Endothelial cell (in vitro differentiated cells): ENCODE measurements around the gene SCN1A. TPM values are rescaled to one million over a fixed set of nuclear protein-coding genes. Genes with fewer than 3 reads are reported as not detected.

ENCODE experiments used
- DNase-seq: peaks from one replicate; pipeline ENCODE4 v3.0.0; 2021; ENCODE audit warnings: low spot score
- H3K27ac Mint-ChIP-seq: one replicate; pipeline ENCODE4 v1.8.0; 2021; ENCODE audit warnings: mixed read lengths, inconsistent platforms; ENCODE audit not compliant: unreplicated experiment
- H3K27me3 Mint-ChIP-seq: one replicate; pipeline ENCODE4 v1.8.0; 2021; ENCODE audit warnings: mild to moderate bottlenecking, moderate library complexity, mixed read lengths, inconsistent platforms; ENCODE audit not compliant: unreplicated experiment
- H3K36me3 Mint-ChIP-seq: one replicate; pipeline ENCODE4 v1.8.0; 2021; ENCODE audit warnings: mild to moderate bottlenecking, low read depth, mixed read lengths, inconsistent platforms; ENCODE audit not compliant: unreplicated experiment
- H3K4me1 Mint-ChIP-seq: one replicate; pipeline ENCODE4 v1.8.0; 2021; ENCODE audit warnings: mild to moderate bottlenecking, mixed read lengths, inconsistent platforms; ENCODE audit not compliant: unreplicated experiment
- H3K4me3 Mint-ChIP-seq: one replicate; pipeline ENCODE4 v1.8.0; 2021; ENCODE audit warnings: mild to moderate bottlenecking, mixed read lengths, inconsistent platforms; ENCODE audit not compliant: unreplicated experiment
- H3K9me3 Mint-ChIP-seq: one replicate; pipeline ENCODE4 v1.8.0; 2021; ENCODE audit warnings: mixed read lengths, inconsistent platforms; ENCODE audit not compliant: unreplicated experiment
- total RNA-seq: library from RNA; stranded (reverse); fragmentation: NEBNext Ultra II Directional; extraction: Animal tissue kit (Norgen Biotek cat#: 25700); gene quantifications from one replicate; pipeline ENCODE4 v1.2.1, GENCODE V29; 2021; ENCODE audit not compliant: unreplicated experiment
- TF ChIP-seq, protein P1 (sequence below): fragments of 200-600 bp; sonication (generic); IDR thresholded peaks from one replicate; pipeline ENCODE4 v1.5.0; 2021; ENCODE audit warnings: antibody characterized with exemption; ENCODE audit not compliant: unreplicated experiment

Gene SCN1A
- total RNA-seq, 1 donor from 2014 or later, result 0.33 TPM

GRCh38 chr2:166042768-166043390, 84.9 kb downstream of the SCN1A start:
- no peak for DNase-seq
- TF ChIP-seq, protein P1, sequence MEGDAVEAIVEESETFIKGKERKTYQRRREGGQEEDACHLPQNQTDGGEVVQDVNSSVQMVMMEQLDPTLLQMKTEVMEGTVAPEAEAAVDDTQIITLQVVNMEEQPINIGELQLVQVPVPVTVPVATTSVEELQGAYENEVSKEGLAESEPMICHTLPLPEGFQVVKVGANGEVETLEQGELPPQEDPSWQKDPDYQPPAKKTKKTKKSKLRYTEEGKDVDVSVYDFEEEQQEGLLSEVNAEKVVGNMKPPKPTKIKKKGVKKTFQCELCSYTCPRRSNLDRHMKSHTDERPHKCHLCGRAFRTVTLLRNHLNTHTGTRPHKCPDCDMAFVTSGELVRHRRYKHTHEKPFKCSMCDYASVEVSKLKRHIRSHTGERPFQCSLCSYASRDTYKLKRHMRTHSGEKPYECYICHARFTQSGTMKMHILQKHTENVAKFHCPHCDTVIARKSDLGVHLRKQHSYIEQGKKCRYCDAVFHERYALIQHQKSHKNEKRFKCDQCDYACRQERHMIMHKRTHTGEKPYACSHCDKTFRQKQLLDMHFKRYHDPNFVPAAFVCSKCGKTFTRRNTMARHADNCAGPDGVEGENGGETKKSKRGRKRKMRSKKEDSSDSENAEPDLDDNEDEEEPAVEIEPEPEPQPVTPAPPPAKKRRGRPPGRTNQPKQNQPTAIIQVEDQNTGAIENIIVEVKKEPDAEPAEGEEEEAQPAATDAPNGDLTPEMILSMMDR, result no peak
- H3K4me1 Mint-ChIP-seq, result peaks cover 6% of the 10 kb centered on the region
- no peaks in the 10 kb centered on the region for H3K36me3 Mint-ChIP-seq
- no peaks in the 10 kb centered on the region for H3K9me3 Mint-ChIP-seq
- H3K4me3 Mint-ChIP-seq, result no peak overlapping the region
- no peaks in the 10 kb centered on the region for H3K27me3 Mint-ChIP-seq
- H3K27ac Mint-ChIP-seq, result no peak overlapping the region

GRCh38 chr2:166042356-166042755, 85.5 kb downstream of the SCN1A start:
- DNase-seq, result no peak
- TF ChIP-seq, protein P1, result no peak

GRCh38 chr2:166041613-166042012, 86.2 kb downstream of the SCN1A start:
- Mint-ChIP-seq H3K4me1 (peaks cover 6% of the 10 kb centered on the region), H3K4me3 (no peak overlapping the region), H3K9me3 (no peaks in the 10 kb centered on the region), H3K36me3 (no peaks in the 10 kb centered on the region), H3K27me3 (no peaks in the 10 kb centered on the region), H3K27ac (no peak overlapping the region)
- TF ChIP-seq, protein P1, result no peak
- no peak for DNase-seq

More at GRCh38 chr2:166042356-166042755, 85.5 kb downstream of the SCN1A start:
- Mint-ChIP-seq H3K4me3 (no peak overlapping the region), H3K27me3 (no peaks in the 10 kb centered on the region), H3K36me3 (no peaks in the 10 kb centered on the region), H3K9me3 (no peaks in the 10 kb centered on the region), H3K27ac (no peak overlapping the region), H3K4me1 (peaks cover 6% of the 10 kb centered on the region)

GRCh38 chr2:166032361-166032760, 95.5 kb downstream of the SCN1A start:
- no peak for DNase-seq
- Mint-ChIP-seq H3K27me3 (no peaks in the 10 kb centered on the region), H3K36me3 (no peaks in the 10 kb centered on the region), H3K4me3 (no peak overlapping the region), H3K9me3 (no peaks in the 10 kb centered on the region), H3K27ac (no peak overlapping the region), H3K4me1 (peaks cover 7% of the 10 kb centered on the region)
- TF ChIP-seq, protein P1, result no peak

- H3K27ac Mint-ChIP-seq, result no peak overlapping the region
- no peaks in the 10 kb centered on the region for H3K9me3 Mint-ChIP-seq
- DNase-seq, result no peak
- H3K4me1 Mint-ChIP-seq, result peaks cover 7% of the 10 kb centered on the region
- no peaks in the 10 kb centered on the region for H3K27me3 Mint-ChIP-seq
- TF ChIP-seq, protein P1, result no peak
- no peaks in the 10 kb centered on the region for H3K36me3 Mint-ChIP-seq
- H3K4me3 Mint-ChIP-seq, result no peak overlapping the region
Measured at GRCh38 chr2:166031054-166031453, 96.8 kb downstream of the SCN1A start.
